ENCODE data around the gene CPAMD8. TPM values are rescaled to one million over a fixed set of nuclear protein-coding genes. Genes with fewer than 3 reads are reported as not detected.
A peak's percentile ranks its signal among the peaks of the same experiment; 100 is the strongest.

CPAMD8 gene
- not detected for total RNA-seq

GRCh38 chr19:17026706-17027534 lies at the start of gene CPAMD8:
Gene CPAMD8, minus strand, starts transcription at chr19:17026810. Its CDS starts 168 bp downstream, at chr19:17026642.
- H3K4me1 Mint-ChIP-seq (ENCODE audit: low read depth): peaks cover 6% of the 10 kb centered on the region
- DNase-seq: no peak

DNA sequence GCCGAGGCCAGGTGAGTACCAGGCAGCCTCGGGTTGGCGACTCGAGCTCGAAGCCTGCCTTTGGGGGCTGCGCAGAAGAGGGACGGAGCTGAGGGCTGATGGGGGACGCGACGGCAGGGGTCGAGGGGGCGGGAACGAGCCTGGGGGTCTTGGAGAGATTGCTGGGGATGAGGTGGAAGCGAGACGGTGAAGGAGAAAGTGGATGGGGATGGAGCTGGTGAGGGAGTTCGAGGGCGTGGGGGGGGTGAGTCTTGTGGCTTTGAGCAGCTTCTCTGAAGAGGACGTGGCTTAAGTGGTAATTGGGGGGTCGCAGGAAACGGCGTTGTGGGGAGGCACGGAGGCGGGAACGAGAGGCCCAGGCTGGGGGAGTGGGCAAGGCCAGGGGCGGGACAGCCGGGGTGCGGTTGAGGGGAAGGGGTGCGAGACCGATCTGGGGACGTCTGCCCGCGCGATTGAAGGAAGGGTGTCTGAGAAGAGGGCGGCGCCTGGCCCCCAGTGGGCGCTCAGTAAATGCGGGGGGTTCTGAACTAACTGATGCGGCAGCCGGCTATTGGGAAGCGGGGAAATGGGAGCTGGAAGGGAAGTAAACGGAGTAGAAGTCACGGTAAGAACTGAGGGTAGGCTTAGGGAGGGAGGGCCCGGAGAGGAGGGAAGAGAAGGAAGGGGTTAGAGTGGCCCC lies 49.4 kb upstream of the CPAMD8 start:
- DNase-seq (peak; percentile 76), ATAC-seq (no peak)
- Mint-ChIP-seq H3K27ac (peak overlapping the region; percentile 96), H3K4me1 (ENCODE audit: low read depth) (peaks cover 54% of the 10 kb centered on the region), H3K9me3 (no peaks in the 10 kb centered on the region), H3K36me3 (ENCODE audit: low read depth) (peaks cover 38% of the 10 kb centered on the region), H3K4me3 (peak overlapping the region; percentile 98), H3K27me3 (no peaks in the 10 kb centered on the region)
- ChIA-PET CTCF (interaction anchor here (0.6 to 1.0 kb wide), 3 partner anchors 11 to 173 kb away, joined by 3 to 4 read pairs (median 3); no protein-coding TSS in a partner anchor), POLR2A (interaction anchor here (0.9 to 2.1 kb wide), 8 partner anchors 9 to 491 kb away, joined by 3 to 13 read pairs (median 4); partner anchors contain the start of gene BST2)
- no peak for TF ChIP-seq CTCF (IDR thresholded peaks at IDR 0.05)
- intact Hi-C loops (cut with micrococcal nuclease): loop anchor here (10.0 kb wide), 1 partner anchor 149 kb away; the partner anchor contains the start of gene OCEL1

More at GRCh38 chr19:17026706-17027534, at the start of gene CPAMD8:
- no peak within 1 kb of the TSS for H3K27ac Mint-ChIP-seq
- H3K9me3 Mint-ChIP-seq: peaks cover 15% of the 10 kb centered on the region
- POLR2A ChIA-PET: no interaction called here
- H3K4me3 Mint-ChIP-seq: no peak within 1 kb of the TSS
- no peak for TF ChIP-seq CTCF (IDR thresholded peaks at IDR 0.05)
- no peak for ATAC-seq
- intact Hi-C loops (cut with micrococcal nuclease): no loop called here
- CTCF ChIA-PET: no interaction called here
- peaks cover 39% of the 10 kb centered on the region for H3K27me3 Mint-ChIP-seq
- H3K36me3 Mint-ChIP-seq (ENCODE audit: low read depth): peaks cover 2% of the 10 kb centered on the region

DNA sequence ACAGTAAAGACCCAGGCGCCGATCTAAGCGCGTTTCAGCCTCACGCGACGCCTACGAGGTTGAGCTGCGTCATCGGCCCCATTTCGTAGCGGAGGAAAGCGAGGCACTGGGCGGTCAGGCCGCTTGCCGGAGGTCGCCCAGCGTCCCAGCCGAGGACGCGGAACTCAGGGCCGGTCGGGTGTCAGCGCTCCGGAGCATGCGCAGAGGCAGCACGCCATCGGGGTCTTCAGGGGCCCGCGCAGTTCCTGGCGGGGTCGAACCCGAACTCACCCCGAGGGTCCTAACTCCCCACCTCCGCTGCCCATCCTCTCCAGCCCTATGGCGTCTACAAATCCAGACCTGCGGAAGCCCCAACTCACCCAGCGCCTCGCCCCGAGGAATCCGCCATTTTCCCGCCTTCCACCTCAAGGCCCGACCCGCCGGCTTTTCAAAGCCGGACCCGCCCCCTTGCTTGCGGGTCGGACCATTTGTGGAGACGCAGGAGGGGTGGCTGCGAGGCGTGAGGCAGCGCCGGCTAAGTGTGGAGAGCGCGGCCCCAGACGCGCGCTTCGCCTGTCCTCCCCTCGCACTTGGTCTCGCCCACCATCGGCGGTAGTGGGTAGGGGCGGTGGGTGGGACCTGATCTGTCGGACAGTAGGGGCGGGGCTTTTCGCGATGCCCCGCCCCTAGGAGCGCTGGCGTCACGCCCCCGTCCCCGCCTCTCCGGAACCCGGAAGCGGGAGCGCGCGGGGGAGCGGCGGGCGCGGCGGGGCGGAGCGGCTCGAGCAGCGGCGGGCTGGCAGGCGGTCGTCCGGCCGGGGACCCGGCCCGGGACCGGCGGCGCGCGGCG lies 48.6 kb upstream of the CPAMD8 start, which contains the start of the genes HAUS8 and MYO9B:
Gene HAUS8, minus strand, starts transcription at position 418 of the 829 bp plus-strand sequence. Its CDS starts 30 bp downstream, at position 388.
Gene MYO9B, plus strand, starts transcription at position 743 of the 829 bp plus-strand sequence. CDS start 25,941 bp downstream, outside the sequence.
- CTCF ChIA-PET: interaction anchor here (0.6 to 1.0 kb wide), 2 partner anchors 108 to 173 kb away, joined by 3 read pairs; no protein-coding TSS in a partner anchor
- H3K4me1 Mint-ChIP-seq (ENCODE audit: low read depth): peaks cover 54% of the 10 kb centered on the region
- intact Hi-C loops (cut with micrococcal nuclease): loop anchor here (10.0 kb wide), 1 partner anchor 150 kb away; the partner anchor contains the start of gene OCEL1

More for the DNA sequence above, 48.6 kb upstream of the CPAMD8 start, which contains the start of the genes HAUS8 and MYO9B:
- Mint-ChIP-seq H3K4me3 (peak within 1 kb of the TSS; percentile 98), H3K9me3 (no peaks in the 10 kb centered on the region), H3K36me3 (ENCODE audit: low read depth) (peaks cover 45% of the 10 kb centered on the region), H3K27ac (peak within 1 kb of the TSS; percentile 98), H3K27me3 (no peaks in the 10 kb centered on the region)
- ATAC-seq (peak; percentile 90), DNase-seq (peak; percentile 99)
- no peak for TF ChIP-seq CTCF (IDR thresholded peaks at IDR 0.05)
- POLR2A ChIA-PET: interaction anchor here (0.9 to 1.5 kb wide), 7 partner anchors 10 to 490 kb away, joined by 3 to 11 read pairs (median 5); no protein-coding TSS in a partner anchor

All from activated CD8-positive, alpha-beta T cell treated with anti-CD3 and anti-CD28 coated beads for 36 hours (primary cell).